PC-9 (cell line): Measurements from ENCODE around the gene PRSS50.

Experiments
- CTCF ChIP-seq: fragments of 200-600 bp; sonication (generic); conservative IDR thresholded peaks from 2 replicates; pipeline ENCODE4 v1.6.1; 2017; ENCODE audit warnings: mixed run types, antibody characterized with exemption, mild to moderate bottlenecking, moderate library complexity
- EZH2 ChIP-seq: fragments of 200-600 bp; sonication (generic); IDR thresholded peaks from 2 replicates; pipeline ENCODE4 v1.8.0; 2017; ENCODE audit warnings: antibody characterized with exemption, low read depth

GRCh38 chr3:46748170-46748569 lies 30.5 kb upstream of the PRSS50 start:
- TF ChIP-seq EZH2 (no peak), CTCF (no peak)
